CD14-positive monocyte (primary cell): ENCODE results near the gene UBE2M. TPM values are rescaled to one million over a fixed set of nuclear protein-coding genes. Genes with fewer than 3 reads are reported as not detected.
A peak's percentile ranks its signal among the peaks of the same experiment; 100 is the strongest.

ENCODE experiments used
- DNase-seq, 3 donors: peaks; one replicate each; pipeline ENCODE4 v3.0.0-alpha.2; 2011 to 2022
- H2AFZ ChIP-seq: 2 replicates; pipeline ENCODE4 v1.6.0; 2012; ENCODE audit warnings: mild to moderate bottlenecking, low read depth, low read length, inconsistent platforms; ENCODE audit not compliant: insufficient read depth, poor library complexity, severe bottlenecking
- H3K27ac ChIP-seq, 2 donors: 1 replicate in 1 of 2; 2 replicates in 1 of 2; pipeline ENCODE4 v1.5.1; 2012 to 2013; ENCODE audit warnings: low read length in 2 of 2, control low read depth in 1 of 2, inconsistent platforms in 1 of 2, low read depth in 1 of 2, mild to moderate bottlenecking in 1 of 2
- H3K27me3 ChIP-seq, 2 donors: one replicate each; pipeline versions ENCODE4 v1.6.0 to v1.6.1; 2011 to 2013; ENCODE audit warnings: low read length in 2 of 2; ENCODE audit not compliant: control insufficient read depth in 2 of 2, insufficient read depth in 2 of 2
- H3K36me3 ChIP-seq, 2 donors: replicated peaks in 1 of 2; 1 replicate in 1 of 2; 2 replicates in 1 of 2; pipeline versions ENCODE4 v1.5.1 to v1.6.1; 2012 to 2013; ENCODE audit warnings: low read length in 2 of 2, control low read depth in 1 of 2, inconsistent platforms in 1 of 2, mild to moderate bottlenecking in 1 of 2; ENCODE audit not compliant: insufficient read depth in 2 of 2, control insufficient read depth in 1 of 2
- H3K4me1 ChIP-seq, 2 donors: 1 replicate in 1 of 2; 2 replicates in 1 of 2; pipeline versions ENCODE4 v1.5.1 to v1.6.1; 2012 to 2013; ENCODE audit warnings: low read length in 2 of 2, control low read depth in 1 of 2, inconsistent platforms in 1 of 2, mild to moderate bottlenecking in 1 of 2, moderate library complexity in 1 of 2; ENCODE audit not compliant: insufficient read depth in 2 of 2, control insufficient read depth in 1 of 2
- H3K4me2 ChIP-seq: replicated peaks from 2 replicates; pipeline ENCODE3; 2012; ENCODE audit warnings: low read length, moderate library complexity, mild to moderate bottlenecking; ENCODE audit not compliant: poor library complexity, severe bottlenecking; ENCODE audit errors: extremely low read depth
- H3K4me3 ChIP-seq, 3 experiments: fragments of 200-600 bp in 1 of 3; sonication (generic) in 1 of 3; replicated peaks in 1 of 3; 1 replicate in 2 of 3; 2 replicates in 1 of 3; pipeline ENCODE4 v1.5.1; 2011 to 2013; ENCODE audit warnings: low read length in 3 of 3, mild to moderate bottlenecking in 3 of 3, control low read depth in 2 of 3, low read depth in 2 of 3, inconsistent platforms in 1 of 3, moderate library complexity in 1 of 3
- H3K79me2 ChIP-seq: 2 replicates; pipeline ENCODE4 v1.6.0; 2012; ENCODE audit warnings: mild to moderate bottlenecking, control low read depth, inconsistent platforms, low read length, moderate library complexity; ENCODE audit not compliant: insufficient read depth
- H3K9ac ChIP-seq: 2 replicates; pipeline ENCODE4 v1.6.0; 2017; ENCODE audit warnings: low read length, mild to moderate bottlenecking; ENCODE audit not compliant: insufficient read depth, poor library complexity, severe bottlenecking
- H3K9me3 ChIP-seq, 2 donors: replicated peaks in 1 of 2; 1 replicate in 1 of 2; 2 replicates in 1 of 2; pipeline versions ENCODE4 v1.5.1 to v1.6.1; 2012 to 2013; ENCODE audit warnings: low read length in 2 of 2, control low read depth in 1 of 2; ENCODE audit not compliant: control insufficient read depth in 1 of 2, insufficient read depth in 1 of 2
- H4K20me1 ChIP-seq: 2 replicates; pipeline ENCODE4 v1.6.0; 2012; ENCODE audit warnings: mild to moderate bottlenecking, low read length, control low read depth, moderate library complexity; ENCODE audit not compliant: insufficient read depth
- H3K27ac Mint-ChIP-seq, 7 donors: one replicate each; pipeline ENCODE4 v1.8.0; 2020; ENCODE audit warnings: mild to moderate bottlenecking in 7 of 7, mixed read lengths in 7 of 7, moderate library complexity in 6 of 7, inconsistent platforms in 2 of 7
- H3K27me3 Mint-ChIP-seq, 3 donors: one replicate each; pipeline ENCODE4 v1.8.0; 2021 to 2022; ENCODE audit warnings: low read depth in 3 of 3, mild to moderate bottlenecking in 3 of 3, mixed read lengths in 3 of 3, moderate library complexity in 3 of 3, inconsistent platforms in 1 of 3
- H3K36me3 Mint-ChIP-seq, 2 donors: one replicate each; pipeline ENCODE4 v1.8.0; 2020; ENCODE audit warnings: mixed read lengths in 2 of 2, inconsistent platforms in 1 of 2, mild to moderate bottlenecking in 1 of 2
- H3K4me1 Mint-ChIP-seq: one replicate; pipeline ENCODE4 v1.8.0; 2020; ENCODE audit warnings: mild to moderate bottlenecking, mixed read lengths
- H3K4me3 Mint-ChIP-seq, 2 donors: one replicate each; pipeline ENCODE4 v1.8.0; 2020; ENCODE audit warnings: mild to moderate bottlenecking in 2 of 2, mixed read lengths in 2 of 2, moderate library complexity in 1 of 2
- H3K9me3 Mint-ChIP-seq, 7 donors: one replicate each; pipeline ENCODE4 v1.8.0; 2020 to 2022; ENCODE audit warnings: mixed read lengths in 7 of 7, mild to moderate bottlenecking in 6 of 7, moderate library complexity in 6 of 7, inconsistent platforms in 2 of 7
- CTCF ChIP-seq: fragments of 200-600 bp; IDR thresholded peaks from one replicate; pipeline ENCODE4 v1.8.0; 2022; ENCODE audit warnings: antibody characterized with exemption, mild to moderate bottlenecking
- WGBS: methylation state at CpG from one replicate; pipeline ENCODE4 v1.1.5; 2013; ENCODE audit warnings: missing lambda C conversion rate; ENCODE audit not compliant: insufficient coverage; 5-methylcytosine and 5-hydroxymethylcytosine counted together
- intact Hi-C, 2 donors: fragments of 100-400 bp; cut with micrococcal nuclease; formaldehyde crosslinking; loops; one replicate each; pipeline versions ENCODE4 v1.15.0 to v1.15.1; 2023
- polyA plus RNA-seq, 3 donors: library from polyadenylated mRNA; depleted of rRNA in 1 of 3; unstranded in 2 of 3; stranded (reverse) in 1 of 3; fragments of 300-500 nt in 2 of 3; fragments of >200 nt in 1 of 3; fragmentation: Illumina TruSeq in 2 of 3; gene quantifications; 1 replicate in 2 of 3; 2 replicates in 1 of 3; pipeline ENCODE4 v1.2.3, GENCODE V29; 2012 to 2021

The UBE2M gene
- polyA plus RNA-seq, 3 donors: 7.8 to 84.6 (median 14.3) TPM

GRCh38 chr19:58514564-58515022, 43.8 kb downstream of the UBE2M start:
- peaks cover 44% of the 10 kb centered on the region for H3K79me2 ChIP-seq
- peaks cover 0 to 4% (median 0%) of the 10 kb centered on the region in 7 donors for H3K9me3 Mint-ChIP-seq
- peaks cover 23 to 33% of the 10 kb centered on the region in 2 donors for H3K4me1 ChIP-seq
- H3K27me3 ChIP-seq: no peaks in the 10 kb centered on the region
- H2AFZ ChIP-seq: no peak overlapping the region
- peaks cover 40% of the 10 kb centered on the region for H4K20me1 ChIP-seq
- H3K9me3 ChIP-seq: no peaks in the 10 kb centered on the region
- peaks cover 32% of the 10 kb centered on the region for H3K4me1 Mint-ChIP-seq
- no peak for TF ChIP-seq CTCF
- H3K4me2 ChIP-seq: peak overlapping the region; percentile 60
- no peak overlapping the region for H3K9ac ChIP-seq
- H3K4me3 Mint-ChIP-seq: peak overlapping the region; percentile 71 to 80
- 66% methylated on average over 2 of the region's 3 CpGs for WGBS
- intact Hi-C loops: no loop called here
- peak overlapping the region in 1 of 2 donors; percentile 41 for H3K27ac ChIP-seq
- H3K27ac Mint-ChIP-seq: peak overlapping the region in 4 of 7 donors; percentile 15 to 70 (median 62)
- peak overlapping the region in 1 of 3 experiments; percentile 56 for H3K4me3 ChIP-seq
- peaks cover 17 to 20% of the 10 kb centered on the region in 2 donors for H3K36me3 ChIP-seq
- H3K27me3 Mint-ChIP-seq: peaks cover 0 to 2% (median 0%) of the 10 kb centered on the region in 3 donors
- H3K36me3 Mint-ChIP-seq: peaks cover 19 to 30% of the 10 kb centered on the region in 2 donors
- no peak for DNase-seq

DNA sequence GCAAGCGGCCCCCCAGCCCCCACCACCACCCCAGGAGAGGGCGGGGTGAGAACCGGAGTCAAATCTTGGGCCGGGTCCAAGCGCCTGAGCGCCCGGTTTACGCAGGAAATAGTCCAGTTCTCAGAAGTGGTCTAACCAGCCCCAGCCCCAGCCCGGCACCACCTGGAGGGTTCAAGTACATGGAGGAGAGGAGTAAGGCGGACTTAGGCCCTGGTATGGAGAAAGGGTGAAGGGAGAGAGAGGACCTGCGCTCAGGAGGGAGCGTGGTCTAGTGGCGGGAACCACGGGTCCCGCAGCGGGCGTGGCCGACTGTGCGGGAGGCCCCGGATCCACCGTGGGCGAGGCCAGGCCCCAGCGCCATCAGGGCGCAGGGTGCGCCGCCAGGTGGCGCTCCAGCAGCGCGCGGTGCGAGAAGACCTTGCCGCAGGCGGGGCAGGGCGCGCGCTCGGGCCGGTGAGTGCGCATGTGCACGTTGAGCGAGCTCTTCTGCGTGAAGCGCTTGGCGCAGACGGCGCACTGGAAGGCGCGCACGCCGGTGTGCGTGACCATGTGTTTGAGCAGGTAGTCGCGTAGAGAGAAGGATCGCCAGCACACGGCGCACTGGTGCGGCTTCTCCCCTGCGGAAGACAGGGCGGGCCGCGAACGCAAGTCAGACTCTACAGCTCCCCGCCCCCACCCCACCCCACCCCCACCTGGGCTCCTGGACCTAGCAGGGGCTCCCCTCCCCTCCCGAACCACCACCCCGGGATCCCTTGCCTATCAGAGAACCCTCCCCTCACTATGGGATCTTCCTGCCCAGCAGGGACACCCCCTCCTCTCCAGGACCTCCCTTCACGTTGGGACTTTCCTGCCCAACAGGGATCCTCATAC, 44.5 kb downstream of the UBE2M start:
- H3K9me3 Mint-ChIP-seq: peaks cover 0 to 7% (median 1%) of the 10 kb centered on the region in 7 donors
- H3K4me1 Mint-ChIP-seq: peaks cover 29% of the 10 kb centered on the region
- peak overlapping the region in 4 of 7 donors; percentile 15 to 70 (median 57) for H3K27ac Mint-ChIP-seq
- Histone ChIP-seq H3K4me2 (peak overlapping the region; percentile 60), H3K9me3 (no peaks in the 10 kb centered on the region), H4K20me1 (peaks cover 40% of the 10 kb centered on the region), H3K27ac (peak overlapping the region; percentile 32 to 41), H3K4me1 (peaks cover 21 to 27% of the 10 kb centered on the region in 2 donors), H3K9ac (peak overlapping the region; percentile 4), H3K27me3 (no peaks in the 10 kb centered on the region), H3K4me3 (peak overlapping the region in 1 of 3 experiments; percentile 56), H3K79me2 (peaks cover 41% of the 10 kb centered on the region), H2AFZ (peak overlapping the region; percentile 46), H3K36me3 (peaks cover 17 to 20% of the 10 kb centered on the region in 2 donors)
- peaks cover 19 to 30% of the 10 kb centered on the region in 2 donors for H3K36me3 Mint-ChIP-seq
- intact Hi-C loops: no loop called here
- DNase-seq: peak; percentile 87 to 90 (median 89)
- TF ChIP-seq CTCF: peak; percentile 91
- H3K27me3 Mint-ChIP-seq: peaks cover 0 to 2% (median 0%) of the 10 kb centered on the region in 3 donors
- WGBS: 10% methylated on average over 58 of the region's 66 CpGs
- peak overlapping the region; percentile 71 to 80 for H3K4me3 Mint-ChIP-seq
